HG03108 (cell line): Measurements from ENCODE around the gene RPL22.

Experiments used
- ATAC-seq: cut with Tn5 transposase; IDR thresholded peaks from one replicate; pipeline ENCODE4 v1.9.1; 2021; ENCODE audit warnings: moderate library complexity; ENCODE audit not compliant: unreplicated experiment

Gene RPL22

GRCh38 chr1:6205849-6206519 lies 6.6 kb upstream of the RPL22 start, which contains the start of gene RNF207:
Gene RNF207 (plus strand): TSS chr1:6206119. CDS start chr1:6206536, 417 bp downstream.
- ATAC-seq, result peak; percentile 58

- no peak for ATAC-seq
Measured at GRCh38 chr1:6202256-6202655, 2.9 kb upstream of the RPL22 start.

- ATAC-seq, result no peak
Measured at GRCh38 chr1:6200188-6200809, 904 bp upstream of the RPL22 start.

GRCh38 chr1:6198646-6199297 lies 623 bp downstream of the RPL22 start:
- peak; percentile 15 for ATAC-seq

GRCh38 chr1:6197746-6198427 lies 1.5 kb downstream of the RPL22 start:
- ATAC-seq, result no peak

GRCh38 chr1:6191968-6192367 lies 7.4 kb downstream of the RPL22 start:
- ATAC-seq, result no peak

- no peak for ATAC-seq
Measured at GRCh38 chr1:6188466-6188865, 10.9 kb downstream of the RPL22 start.

- no peak for ATAC-seq
Measured at GRCh38 chr1:6185635-6186382, 13.6 kb downstream of the RPL22 start.

- ATAC-seq, result no peak
Measured at GRCh38 chr1:6185151-6185550, 14.2 kb downstream of the RPL22 start.

GRCh38 chr1:6184083-6184783 lies 15.2 kb downstream of the RPL22 start:
- no peak for ATAC-seq

- ATAC-seq, result no peak
Measured at GRCh38 chr1:6183520-6183989, 15.8 kb downstream of the RPL22 start.

- ATAC-seq, result no peak
Measured at GRCh38 chr1:6181347-6181770, 18.0 kb downstream of the RPL22 start.

GRCh38 chr1:6180707-6181311 lies 18.6 kb downstream of the RPL22 start:
- no peak for ATAC-seq

GRCh38 chr1:6180268-6180706 lies 19.1 kb downstream of the RPL22 start, which contains the start of gene CHD5:
Gene CHD5 (minus strand): TSS chr1:6180321. CDS start chr1:6180023, 298 bp downstream.
- no peak for ATAC-seq

GRCh38 chr1:6179564-6180175 lies 19.7 kb downstream of the RPL22 start:
- no peak for ATAC-seq

GRCh38 chr1:6178751-6179563 lies 20.4 kb downstream of the RPL22 start:
- ATAC-seq, result no peak

GRCh38 chr1:6177681-6178380 lies 21.6 kb downstream of the RPL22 start:
- no peak for ATAC-seq

- no peak for ATAC-seq
Measured at GRCh38 chr1:6176779-6177178, 22.6 kb downstream of the RPL22 start.
